ENCODE data around the gene MRPL52. TPM values are rescaled to one million over a fixed set of nuclear protein-coding genes. Genes with fewer than 3 reads are reported as not detected.

MRPL52 gene
- total and polyA plus RNA-seq, 10 of the 15 experiments (the other 5 are each of a cell fraction or from before 2014, with no cell fraction given) = 51.7 to 541 (median 142) TPM

DNA sequence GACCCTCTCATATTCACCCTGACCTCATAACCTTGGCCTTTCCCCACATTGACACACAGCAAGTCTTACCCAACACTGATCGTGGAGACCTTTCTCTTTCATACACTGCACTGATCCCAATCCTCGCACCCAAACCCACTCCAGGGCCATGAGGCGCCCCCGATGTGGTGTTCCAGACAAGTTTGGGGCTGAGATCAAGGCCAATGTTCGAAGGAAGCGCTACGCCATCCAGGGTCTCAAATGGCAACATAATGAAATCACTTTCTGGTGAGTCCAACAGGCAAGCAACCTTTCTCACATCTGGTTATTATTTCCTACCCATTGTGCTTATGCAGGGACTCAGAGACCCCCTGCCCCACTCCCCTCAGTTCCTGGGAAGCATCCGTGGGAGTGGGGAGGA is 12.1 kb downstream of the MRPL52 start (continued):
- TF ChIP-seq, protein P1, sequence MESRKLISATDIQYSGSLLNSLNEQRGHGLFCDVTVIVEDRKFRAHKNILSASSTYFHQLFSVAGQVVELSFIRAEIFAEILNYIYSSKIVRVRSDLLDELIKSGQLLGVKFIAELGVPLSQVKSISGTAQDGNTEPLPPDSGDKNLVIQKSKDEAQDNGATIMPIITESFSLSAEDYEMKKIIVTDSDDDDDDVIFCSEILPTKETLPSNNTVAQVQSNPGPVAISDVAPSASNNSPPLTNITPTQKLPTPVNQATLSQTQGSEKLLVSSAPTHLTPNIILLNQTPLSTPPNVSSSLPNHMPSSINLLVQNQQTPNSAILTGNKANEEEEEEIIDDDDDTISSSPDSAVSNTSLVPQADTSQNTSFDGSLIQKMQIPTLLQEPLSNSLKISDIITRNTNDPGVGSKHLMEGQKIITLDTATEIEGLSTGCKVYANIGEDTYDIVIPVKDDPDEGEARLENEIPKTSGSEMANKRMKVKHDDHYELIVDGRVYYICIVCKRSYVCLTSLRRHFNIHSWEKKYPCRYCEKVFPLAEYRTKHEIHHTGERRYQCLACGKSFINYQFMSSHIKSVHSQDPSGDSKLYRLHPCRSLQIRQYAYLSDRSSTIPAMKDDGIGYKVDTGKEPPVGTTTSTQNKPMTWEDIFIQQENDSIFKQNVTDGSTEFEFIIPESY (IDR thresholded peaks at IDR 0.05) = no peak
- TF ChIP-seq PBX3 (IDR thresholded peaks at IDR 0.05; ENCODE audit: insufficient replicate concordance, low read depth, low read length) = no peak
- TF ChIP-seq NFXL1 (IDR thresholded peaks at IDR 0.05; ENCODE audit: borderline replicate concordance) = no peak

GRCh38 chr14:22842211-22843122 is 12.8 kb downstream of the MRPL52 start:
- DNase-seq (ENCODE audit: low read depth, low spot score) (no peak), ATAC-seq (no peak), FAIRE-seq (no peak)
- 82% methylated on average over 28 of the region's 28 CpGs for WGBS (ENCODE audit: insufficient coverage, insufficient replicate concordance, low lambda C conversion rate, missing lambda C conversion rate)
- Histone ChIP-seq H3K4me3 (no peak overlapping the region), H3K4me1 (ENCODE audit: control insufficient read depth, insufficient read depth, low read length) (peaks cover 21% of the 10 kb centered on the region), H3K79me2 (ENCODE audit: control insufficient read depth, insufficient read depth, low read length) (no peaks in the 10 kb centered on the region), H3K9me3 (replicated peaks; ENCODE audit: control insufficient read depth, insufficient read depth, low read length) (no peaks in the 10 kb centered on the region), H3K9ac (ENCODE audit: control insufficient read depth, insufficient read depth, low read length) (no peak overlapping the region), H4K20me1 (ENCODE audit: control insufficient read depth, insufficient read depth) (no peaks in the 10 kb centered on the region), H3K36me3 (ENCODE audit: control insufficient read depth in 2 of 2, insufficient read depth in 2 of 2, low read length in 1 of 2) (no peaks in the 10 kb centered on the region), H3K27ac (ENCODE audit: control insufficient read depth, insufficient read depth) (no peak overlapping the region), H2AFZ (ENCODE audit: control insufficient read depth, low read depth, low read length) (no peak overlapping the region), H3K27me3 (replicated peaks in 1 of 2; ENCODE audit: control insufficient read depth in 2 of 2, insufficient read depth in 2 of 2, low read length in 1 of 2) (no peaks in the 10 kb centered on the region), H3K4me2 (ENCODE audit: control insufficient read depth, insufficient read depth) (no peak overlapping the region)
- ChIA-PET RAD21 (ENCODE audit: unreplicated experiment) (no interaction called here), SMC1A (ENCODE audit: uncharacterized antibody, unreplicated experiment) (no interaction called here), POLR2A (interaction anchor here (0.9 kb wide), 1 partner anchor 12 kb away, joined by 3 read pairs; the partner anchor contains the start of gene MRPL52), CTCF (interaction anchor here (0.6 to 1.0 kb wide), 2 partner anchors 14 to 215 kb away, joined by 3 read pairs; no protein-coding TSS in a partner anchor)
- intact Hi-C loops (cut with micrococcal nuclease; ENCODE audit: unreplicated experiment) = no loop called here
- in situ Hi-C loops (cut with MboI) = loop anchor here (10.0 kb wide), 1 partner anchor 528 kb away; no protein-coding TSS in a partner anchor
- BruUV-seq (replicated peaks) = no TSS peak
- TF ChIP-seq PAX8 (IDR thresholded peaks at IDR 0.05) (no peak), POLR2AphosphoS2 (IDR thresholded peaks at IDR 0.05; ENCODE audit: low read depth, low read length) (no peak), CREM (IDR thresholded peaks at IDR 0.05; ENCODE audit: low read depth) (no peak), NKRF (conservative IDR thresholded peaks at IDR 0.05) (no peak), ZNF622 (IDR thresholded peaks at IDR 0.05) (no peak), ASH2L (IDR thresholded peaks at IDR 0.05; ENCODE audit: borderline replicate concordance, low read depth) (no peak)
- TF ChIP-seq, protein P1 (IDR thresholded peaks at IDR 0.05) = no peak
- TF ChIP-seq, protein P2, sequence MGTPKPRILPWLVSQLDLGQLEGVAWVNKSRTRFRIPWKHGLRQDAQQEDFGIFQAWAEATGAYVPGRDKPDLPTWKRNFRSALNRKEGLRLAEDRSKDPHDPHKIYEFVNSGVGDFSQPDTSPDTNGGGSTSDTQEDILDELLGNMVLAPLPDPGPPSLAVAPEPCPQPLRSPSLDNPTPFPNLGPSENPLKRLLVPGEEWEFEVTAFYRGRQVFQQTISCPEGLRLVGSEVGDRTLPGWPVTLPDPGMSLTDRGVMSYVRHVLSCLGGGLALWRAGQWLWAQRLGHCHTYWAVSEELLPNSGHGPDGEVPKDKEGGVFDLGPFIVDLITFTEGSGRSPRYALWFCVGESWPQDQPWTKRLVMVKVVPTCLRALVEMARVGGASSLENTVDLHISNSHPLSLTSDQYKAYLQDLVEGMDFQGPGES (IDR thresholded peaks at IDR 0.05) = no peak
